PC-3 (cell line): ENCODE data around the gene SIPA1L3. TPM values are rescaled to one million over a fixed set of nuclear protein-coding genes. Genes with fewer than 3 reads are reported as not detected.

Experiments used
- ATAC-seq: fragments of 200-7000 bp; cut with Tn5 transposase; 2 replicates; pipeline ENCODE4 v1.9.1; 2020; ENCODE audit warnings: mild to moderate bottlenecking, moderate library complexity
- BruUV-seq: library from RNA; stranded (reverse); fragments of 400-500 nt; replicated peaks from 2 replicates; lab custom pipeline; 2021; lab: Mats Ljungman, UMichigan
- CTCF ChIA-PET: fragments of 300-600 bp; sonication (Branson Sonifier 250); formaldehyde crosslinking; loops from one replicate; lab custom pipeline; 2022; ENCODE audit warnings: antibody characterized with exemption; lab: Charles Lee
- POLR2A ChIA-PET: fragments of 300-600 bp; sonication (Branson Sonifier 250); formaldehyde crosslinking; loops from one replicate; lab custom pipeline; 2022; ENCODE audit warnings: antibody characterized with exemption; ENCODE audit not compliant: unreplicated experiment; lab: Charles Lee
- DNase-seq: peaks from one replicate; pipeline ENCODE4 v3.0.0-alpha.2; 2015
- H2AFZ ChIP-seq: fragments of 300-600 bp; sonication (generic); 2 replicates; pipeline ENCODE4 v1.6.0; 2016; ENCODE audit warnings: antibody characterized with exemption, low read length
- H3F3A ChIP-seq: fragments of 300-600 bp; sonication (generic); one replicate; pipeline ENCODE4 v1.6.0; 2017; ENCODE audit warnings: antibody characterized with exemption, low read length, control low read depth, mild to moderate bottlenecking; ENCODE audit not compliant: unreplicated experiment
- H3K27ac ChIP-seq: fragments of 300-600 bp; sonication (generic); 2 replicates; pipeline ENCODE4 v1.5.1; 2016; ENCODE audit warnings: mild to moderate bottlenecking, low read length
- H3K27me3 ChIP-seq: fragments of 300-600 bp; sonication (generic); 2 replicates; pipeline ENCODE4 v1.6.1; 2016; ENCODE audit warnings: low read length, mixed read lengths
- H3K36me3 ChIP-seq: fragments of 300-600 bp; sonication (generic); 2 replicates; pipeline ENCODE4 v1.6.1; 2016; ENCODE audit warnings: low read depth, mixed run types, low read length, mixed read lengths
- H3K4me1 ChIP-seq: fragments of 300-600 bp; sonication (generic); 2 replicates; pipeline ENCODE4 v1.5.1; 2016; ENCODE audit warnings: low read length; ENCODE audit not compliant: insufficient read depth
- H3K4me2 ChIP-seq: fragments of 300-600 bp; sonication (generic); 2 replicates; pipeline ENCODE4 v1.6.0; 2016; ENCODE audit warnings: low read length
- H3K4me3 ChIP-seq: fragments of 300-600 bp; sonication (generic); 2 replicates; pipeline ENCODE4 v1.5.1; 2016; ENCODE audit warnings: mild to moderate bottlenecking, low read length, mixed read lengths
- H3K79me2 ChIP-seq: fragments of 300-600 bp; sonication (generic); 2 replicates; pipeline ENCODE4 v1.6.1; 2017; ENCODE audit warnings: low read length, mixed read lengths
- H3K9ac ChIP-seq: fragments of 300-600 bp; sonication (generic); 2 replicates; pipeline ENCODE4 v1.6.0; 2016; ENCODE audit warnings: mild to moderate bottlenecking, low read length
- H3K9me2 ChIP-seq: fragments of 300-600 bp; sonication (generic); replicated peaks from 2 replicates; pipeline ENCODE4 v1.6.1; 2016; ENCODE audit warnings: mixed run types, low read length, mixed read lengths
- H3K9me3 ChIP-seq: fragments of 300-600 bp; sonication (generic); 2 replicates; pipeline ENCODE4 v1.6.1; 2016; ENCODE audit warnings: low read length, mixed read lengths
- H4K20me1 ChIP-seq: fragments of 300-600 bp; sonication (generic); 2 replicates; pipeline ENCODE4 v1.6.1; 2016; ENCODE audit warnings: low read length, mixed read lengths
- EZH2 ChIP-seq: fragments of 300-600 bp; sonication (generic); IDR thresholded peaks from one replicate; pipeline ENCODE4 v1.6.1; 2017; ENCODE audit warnings: antibody characterized with exemption, mild to moderate bottlenecking, low read length; ENCODE audit not compliant: unreplicated experiment
- EZH2phosphoT487 ChIP-seq: fragments of 300-600 bp; sonication (generic); IDR thresholded peaks from 2 replicates; pipeline ENCODE4 v1.6.1; 2018; ENCODE audit warnings: mild to moderate bottlenecking, antibody characterized with exemption, low read length, borderline replicate concordance
- intact Hi-C: fragments of 100-400 bp; cut with micrococcal nuclease; formaldehyde crosslinking; loops from 2 replicates; pipeline ENCODE4 v1.9.0; 2023
- total RNA-seq: library from RNA; depleted of rRNA; stranded (reverse); fragments of >200 nt; gene quantifications from 2 replicates; pipeline ENCODE4 v1.2.3, GENCODE V29; 2014
- TF ChIP-seq, protein P1 (sequence below): fragments of 300-600 bp; sonication (generic); conservative IDR thresholded peaks from 2 replicates; pipeline ENCODE4 v1.5.1; 2017; ENCODE audit warnings: antibody characterized with exemption, low read depth, mild to moderate bottlenecking, low read length

Gene SIPA1L3
- total RNA-seq, 1 experiment from 2014 or later, result 38.7 TPM

DNA sequence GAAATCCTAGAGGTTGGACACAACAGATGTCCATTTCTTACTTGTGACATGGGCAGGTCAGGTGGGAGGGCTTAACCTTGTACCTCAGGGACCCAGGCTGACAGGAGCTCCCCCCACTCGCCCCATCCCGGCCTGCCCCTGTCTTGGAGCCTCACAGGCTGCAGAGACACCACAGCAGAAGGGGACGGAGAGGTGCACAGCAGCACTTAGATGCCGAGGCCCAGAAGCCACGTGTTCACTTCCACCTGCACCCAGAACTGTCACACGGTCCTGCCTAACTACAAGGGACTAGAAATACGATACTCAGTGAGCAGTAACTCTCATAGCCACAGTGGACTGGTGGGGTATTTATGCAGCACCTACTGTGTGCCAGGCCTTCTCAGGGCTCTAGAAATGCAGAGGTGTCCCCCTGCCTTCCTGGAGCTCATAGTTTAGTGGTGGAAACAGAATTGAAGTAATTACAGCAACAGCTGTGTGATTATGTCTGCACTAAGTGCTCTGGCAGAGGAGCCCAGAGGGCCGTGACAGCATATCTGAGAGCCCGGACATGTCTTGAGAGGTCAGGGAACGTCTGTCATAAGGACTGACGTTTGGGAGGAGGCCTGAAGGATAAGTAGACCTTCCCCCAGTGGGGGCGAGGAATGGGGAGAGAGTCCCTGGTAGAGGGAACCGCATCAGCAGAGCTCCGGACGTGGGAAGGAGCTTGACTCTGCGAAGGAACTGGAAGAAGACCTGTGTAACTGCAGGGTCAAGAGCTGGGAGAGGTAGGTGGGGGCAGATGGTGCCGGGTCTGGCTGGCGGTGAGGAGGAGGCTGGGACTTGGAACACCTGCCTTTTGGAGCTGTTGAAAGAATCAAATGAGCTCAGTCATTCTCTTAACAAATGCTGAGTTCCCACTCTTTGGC lies 130.0 kb downstream of the SIPA1L3 start:
- no peak overlapping the region for H3K4me2 ChIP-seq
- ATAC-seq, result no peak
- no peaks in the 10 kb centered on the region for H3K27me3 ChIP-seq
- H3K9me3 ChIP-seq, result peaks cover under 1% of the 10 kb centered on the region; the same call in 1 of the 2 replicates
- TF ChIP-seq EZH2phosphoT487 (no peak), EZH2 (no peak)
- TF ChIP-seq, protein P1, sequence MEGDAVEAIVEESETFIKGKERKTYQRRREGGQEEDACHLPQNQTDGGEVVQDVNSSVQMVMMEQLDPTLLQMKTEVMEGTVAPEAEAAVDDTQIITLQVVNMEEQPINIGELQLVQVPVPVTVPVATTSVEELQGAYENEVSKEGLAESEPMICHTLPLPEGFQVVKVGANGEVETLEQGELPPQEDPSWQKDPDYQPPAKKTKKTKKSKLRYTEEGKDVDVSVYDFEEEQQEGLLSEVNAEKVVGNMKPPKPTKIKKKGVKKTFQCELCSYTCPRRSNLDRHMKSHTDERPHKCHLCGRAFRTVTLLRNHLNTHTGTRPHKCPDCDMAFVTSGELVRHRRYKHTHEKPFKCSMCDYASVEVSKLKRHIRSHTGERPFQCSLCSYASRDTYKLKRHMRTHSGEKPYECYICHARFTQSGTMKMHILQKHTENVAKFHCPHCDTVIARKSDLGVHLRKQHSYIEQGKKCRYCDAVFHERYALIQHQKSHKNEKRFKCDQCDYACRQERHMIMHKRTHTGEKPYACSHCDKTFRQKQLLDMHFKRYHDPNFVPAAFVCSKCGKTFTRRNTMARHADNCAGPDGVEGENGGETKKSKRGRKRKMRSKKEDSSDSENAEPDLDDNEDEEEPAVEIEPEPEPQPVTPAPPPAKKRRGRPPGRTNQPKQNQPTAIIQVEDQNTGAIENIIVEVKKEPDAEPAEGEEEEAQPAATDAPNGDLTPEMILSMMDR, result no peak
- DNase-seq, result no peak
- peaks cover 7% of the 10 kb centered on the region for H3K4me1 ChIP-seq
- no peak overlapping the region for H2AFZ ChIP-seq
- no peaks in the 10 kb centered on the region for H4K20me1 ChIP-seq
- POLR2A ChIA-PET, result no interaction called here
- H3F3A ChIP-seq, result no peaks in the 10 kb centered on the region
- intact Hi-C loops, result no loop called here
- H3K4me3 ChIP-seq, result no peak overlapping the region
- H3K36me3 ChIP-seq, result peaks cover 2% of the 10 kb centered on the region; the same call in 1 of the 2 replicates
- H3K27ac ChIP-seq, result no peak overlapping the region
- no TSS peak for BruUV-seq
- H3K79me2 ChIP-seq, result peaks cover 33% of the 10 kb centered on the region
- H3K9ac ChIP-seq, result no peak overlapping the region
- H3K9me2 ChIP-seq, result no peaks in the 10 kb centered on the region
- CTCF ChIA-PET, result no interaction called here

DNA sequence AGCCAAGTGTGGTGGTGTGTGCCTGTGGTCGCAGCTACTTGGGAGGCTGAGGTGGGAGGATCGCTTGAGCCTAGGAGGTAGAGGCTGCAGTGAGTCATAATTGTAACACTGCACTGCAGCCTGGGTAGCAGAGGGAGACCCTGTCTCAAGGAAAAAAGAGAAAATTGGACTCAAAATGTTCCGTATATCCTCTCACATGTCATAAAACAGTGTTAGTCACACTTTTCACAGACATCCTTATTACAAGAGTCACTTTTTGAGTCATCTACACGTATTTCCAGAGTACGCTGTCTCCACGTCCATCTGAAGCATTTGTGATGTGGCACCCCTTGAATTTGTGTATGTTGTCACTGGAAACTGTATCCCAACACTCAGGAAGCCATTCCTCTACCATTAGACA lies 133.0 kb downstream of the SIPA1L3 start:
- Histone ChIP-seq H3K27me3 (no peaks in the 10 kb centered on the region), H3K9me3 (peaks cover 4% of the 10 kb centered on the region; the same call in 1 of the 2 replicates), H3K79me2 (peaks cover 44% of the 10 kb centered on the region), H4K20me1 (no peaks in the 10 kb centered on the region), H3F3A (no peaks in the 10 kb centered on the region), H2AFZ (no peak overlapping the region; the same call in 1 of the 2 replicates), H3K4me1 (peaks cover 7% of the 10 kb centered on the region), H3K4me2 (peak overlapping the region; percentile 32), H3K27ac (peak overlapping the region; percentile 81), H3K4me3 (no peak overlapping the region), H3K36me3 (peaks cover 5% of the 10 kb centered on the region; the same call in 1 of the 2 replicates), H3K9me2 (no peaks in the 10 kb centered on the region), H3K9ac (peak overlapping the region; percentile 50)
- POLR2A ChIA-PET, result no interaction called here
- peak; percentile 87 for DNase-seq
- CTCF ChIA-PET, result no interaction called here
- TF ChIP-seq, protein P1, result no peak
- TF ChIP-seq EZH2 (no peak), EZH2phosphoT487 (no peak)
- ATAC-seq, result peak; percentile 94
- intact Hi-C loops, result loop anchor here (1.0 kb wide), 1 partner anchor 41 kb away; no protein-coding TSS in a partner anchor
- no TSS peak for BruUV-seq

DNA sequence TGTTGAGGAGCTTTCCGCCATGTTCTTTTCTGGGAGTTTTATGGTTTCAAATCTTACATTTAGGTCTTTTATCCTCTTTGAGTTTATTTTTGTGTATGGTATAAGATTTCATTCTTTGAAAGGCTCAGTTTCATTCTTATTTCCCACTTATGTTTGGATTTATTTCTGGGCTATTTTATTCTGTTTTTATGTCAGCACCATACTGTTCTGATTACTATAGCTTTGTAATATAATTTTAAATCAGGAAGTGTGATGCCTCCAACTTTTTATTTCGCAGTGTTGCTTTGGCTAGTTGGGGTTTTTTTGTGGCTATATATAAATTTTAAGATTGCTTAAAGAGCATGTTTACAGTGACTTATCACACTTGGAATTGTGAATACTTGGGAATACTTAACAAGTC lies 135.1 kb downstream of the SIPA1L3 start:
- no peaks in the 10 kb centered on the region for H3K27me3 ChIP-seq
- H3K27ac ChIP-seq, result no peak overlapping the region
- DNase-seq (no peak), ATAC-seq (no peak)
- intact Hi-C loops, result no loop called here
- peaks cover 7% of the 10 kb centered on the region for H3K4me1 ChIP-seq
- H3K79me2 ChIP-seq, result peaks cover 29% of the 10 kb centered on the region
- no peak for TF ChIP-seq EZH2phosphoT487
- TF ChIP-seq, protein P1, result no peak
- no peak for TF ChIP-seq EZH2
- peaks cover 5% of the 10 kb centered on the region; the same call in 1 of the 2 replicates for H3K36me3 ChIP-seq
- CTCF ChIA-PET, result no interaction called here
- no peak overlapping the region for H3K4me3 ChIP-seq
- no TSS peak for BruUV-seq
- H4K20me1 ChIP-seq, result no peaks in the 10 kb centered on the region
- H3K9me2 ChIP-seq, result no peaks in the 10 kb centered on the region
- peaks cover 4% of the 10 kb centered on the region; the same call in 1 of the 2 replicates for H3K9me3 ChIP-seq
- H2AFZ ChIP-seq, result no peak overlapping the region
- POLR2A ChIA-PET, result no interaction called here
- no peak overlapping the region for H3K9ac ChIP-seq
- H3F3A ChIP-seq, result no peaks in the 10 kb centered on the region
- no peak overlapping the region for H3K4me2 ChIP-seq
